Neural cell (in vitro differentiated cells): ENCODE results near the gene ANKRD31.

Source experiments
- CTCF ChIP-seq: fragments of 450-650 bp; IDR thresholded peaks from 2 replicates; pipeline ENCODE4 v1.5.1; 2014; ENCODE audit warnings: antibody characterized with exemption, mild to moderate bottlenecking, moderate library complexity; ENCODE audit not compliant: poor library complexity, severe bottlenecking
- RAD21 ChIP-seq: fragments of 450-650 bp; conservative IDR thresholded peaks from 2 replicates; pipeline ENCODE4 v1.6.1; 2014; ENCODE audit warnings: antibody characterized with exemption, mild to moderate bottlenecking, moderate library complexity

- TF ChIP-seq CTCF (no peak), RAD21 (no peak)
Observed at GRCh38 chr5:75053054-75053303, 183.7 kb downstream of the ANKRD31 start.
